ENCODE measurements around the gene SLC37A1.
"Not testable (repeated sequence)": the region's sequence is repeated elsewhere in the genome, so short reads cannot be mapped to it uniquely, and the experiment has no call there.

Gene SLC37A1

GRCh38 chr21:42595283-42596187, 81.9 kb downstream of the SLC37A1 start:
- DNase-seq (ENCODE audit: low spot score), result no peak

- no peak for DNase-seq (ENCODE audit: low spot score)
Measured at GRCh38 chr21:42596657-42597056, 83.0 kb downstream of the SLC37A1 start.

GRCh38 chr21:42597487-42598158, 84.0 kb downstream of the SLC37A1 start:
- DNase-seq (ENCODE audit: low spot score), result no peak

GRCh38 chr21:42598159-42598735, 84.6 kb downstream of the SLC37A1 start:
- no peak for DNase-seq (ENCODE audit: low spot score)

GRCh38 chr21:42599486-42599885, 85.8 kb downstream of the SLC37A1 start:
- DNase-seq (ENCODE audit: low spot score), result no peak

- no peak for DNase-seq (ENCODE audit: low spot score)
Measured at GRCh38 chr21:42599962-42600361, 86.3 kb downstream of the SLC37A1 start.

GRCh38 chr21:42601656-42602055, 88.0 kb downstream of the SLC37A1 start:
- DNase-seq (ENCODE audit: low spot score), result no peak

GRCh38 chr21:42607102-42607501, 93.5 kb downstream of the SLC37A1 start:
- DNase-seq (ENCODE audit: low spot score), result no peak

- DNase-seq (ENCODE audit: low spot score), result no peak
Measured at GRCh38 chr21:42607525-42608102, 94.0 kb downstream of the SLC37A1 start.

- no peak for DNase-seq (ENCODE audit: low spot score)
Measured at GRCh38 chr21:42608446-42608845, 94.8 kb downstream of the SLC37A1 start.

GRCh38 chr21:42609811-42610210, 96.2 kb downstream of the SLC37A1 start:
- DNase-seq (ENCODE audit: low spot score), result no peak

GRCh38 chr21:42611852-42612251, 98.2 kb downstream of the SLC37A1 start:
- DNase-seq (ENCODE audit: low spot score), result no peak

- no peak for DNase-seq (ENCODE audit: low spot score)
Measured at GRCh38 chr21:42612390-42612789, 98.7 kb downstream of the SLC37A1 start.

GRCh38 chr21:42613756-42614155, 100.1 kb downstream of the SLC37A1 start:
- DNase-seq (ENCODE audit: low spot score), result no peak

GRCh38 chr21:42614396-42614795, 100.7 kb downstream of the SLC37A1 start:
- no peak for DNase-seq (ENCODE audit: low spot score)

GRCh38 chr21:42614811-42615351, 101.2 kb downstream of the SLC37A1 start:
- DNase-seq (ENCODE audit: low spot score), result no peak

- DNase-seq (ENCODE audit: low spot score), result not testable (repeated sequence)
Measured at GRCh38 chr21:42615377-42615776, 101.7 kb downstream of the SLC37A1 start.

- no peak for DNase-seq (ENCODE audit: low spot score)
Measured at GRCh38 chr21:42615924-42616323, 102.3 kb downstream of the SLC37A1 start.

- no peak for DNase-seq (ENCODE audit: low spot score)
Measured at GRCh38 chr21:42616446-42616845, 102.8 kb downstream of the SLC37A1 start.

- DNase-seq (ENCODE audit: low spot score), result no peak
Measured at GRCh38 chr21:42616941-42617340, 103.3 kb downstream of the SLC37A1 start.

- DNase-seq (ENCODE audit: low spot score), result no peak
Measured at GRCh38 chr21:42617486-42617885, 103.8 kb downstream of the SLC37A1 start.

GRCh38 chr21:42618707-42619102, 105.1 kb downstream of the SLC37A1 start:
- DNase-seq (ENCODE audit: low spot score), result no peak
